ENCODE measurements around the gene ZNG1E.
A peak's percentile ranks its signal among the peaks of the same experiment; 100 is the strongest.
"Not testable (repeated sequence)": the region's sequence is repeated elsewhere in the genome, so short reads cannot be mapped to it uniquely, and the experiment has no call there.

Gene ZNG1E

GRCh38 chr9:65675589-65676021, at the start of gene ZNG1E:
TSS of gene ZNG1E (plus strand) at chr9:65675928. CDS start at chr9:65675977, 49 bp downstream.
- peak; percentile 6 to 24 (median 16) for DNase-seq (ENCODE audit: low read depth in 2 of 3, low spot score in 1 of 3)

- DNase-seq (ENCODE audit: low read depth in 2 of 3, low spot score in 1 of 3): not testable (repeated sequence)
These were observed 2.1 kb upstream of the ZNG1E start for GRCh38 chr9:65673579-65673978.

GRCh38 chr9:65675018-65675417, 710 bp upstream of the ZNG1E start:
- DNase-seq (ENCODE audit: low read depth in 2 of 3, low spot score in 1 of 3): not testable (repeated sequence)

DNA sequence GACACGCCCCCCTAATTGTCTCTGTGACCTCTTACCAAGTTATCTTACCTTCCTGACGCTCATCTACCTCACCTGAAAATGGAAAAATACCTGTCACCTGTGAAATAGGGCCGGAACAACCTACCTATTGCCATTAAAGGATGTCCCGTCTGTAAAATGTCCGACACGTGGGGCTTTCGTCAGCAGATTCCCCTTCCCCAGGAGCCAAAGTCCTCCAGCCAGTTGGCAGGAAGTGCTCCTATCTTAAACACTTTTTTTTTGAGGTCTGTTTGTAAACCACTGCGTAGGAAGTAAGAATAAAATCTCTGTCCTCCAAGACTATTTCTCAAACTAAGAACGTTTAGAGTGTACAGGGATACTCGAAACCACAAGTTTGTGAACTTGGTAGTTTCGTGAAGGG, 661 bp downstream of the ZNG1E start:
- peak; percentile 4 to 18 (median 6) for DNase-seq (ENCODE audit: low read depth in 2 of 3, low spot score in 1 of 3)

DNA sequence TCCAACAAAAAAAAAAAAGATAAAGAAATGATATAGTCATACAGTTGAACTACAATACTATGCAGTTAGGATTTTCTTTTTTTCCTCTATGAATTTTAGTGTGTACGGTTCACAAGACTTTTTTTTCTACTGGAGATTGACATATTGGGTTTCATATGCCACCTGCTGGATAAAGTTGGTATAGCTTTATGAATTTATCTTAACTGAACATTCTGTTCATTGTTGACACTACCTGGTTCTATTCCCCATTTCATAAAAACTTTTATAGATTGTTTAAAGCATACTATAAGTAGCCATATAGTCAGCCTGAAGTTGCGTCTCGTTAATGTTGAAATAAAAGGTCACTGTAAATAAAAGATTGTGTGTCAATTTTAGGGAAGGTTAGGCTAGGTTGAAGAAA, 2.8 kb downstream of the ZNG1E start:
- DNase-seq (ENCODE audit: low read depth in 2 of 3, low spot score in 1 of 3): not testable (repeated sequence)

DNA sequence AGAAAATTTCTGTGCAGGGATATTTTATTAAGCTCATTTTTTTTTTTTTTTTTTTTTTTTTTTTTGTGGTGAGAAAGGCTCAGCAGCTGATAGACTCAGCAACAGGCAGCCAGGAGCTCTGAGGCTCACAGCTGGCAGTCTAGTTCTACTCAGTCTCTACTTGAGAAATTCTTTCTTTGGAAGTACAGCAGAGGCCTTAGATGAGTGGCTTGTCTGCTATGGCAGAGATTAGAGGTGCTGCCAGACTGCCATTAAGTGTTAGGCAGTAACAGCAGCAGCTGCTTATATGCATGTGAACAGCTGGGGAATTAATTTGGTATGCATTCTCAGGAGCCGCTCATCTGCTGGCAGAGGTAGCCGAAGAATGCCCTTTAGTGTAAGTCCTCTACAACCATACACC, 27.8 kb downstream of the ZNG1E start:
- not testable (repeated sequence) for DNase-seq (ENCODE audit: low read depth in 2 of 3, low spot score in 1 of 3)

- DNase-seq (ENCODE audit: low read depth in 2 of 3, low spot score in 1 of 3): not testable (repeated sequence)
These were observed 38.7 kb downstream of the ZNG1E start for GRCh38 chr9:65714445-65714844.

DNA sequence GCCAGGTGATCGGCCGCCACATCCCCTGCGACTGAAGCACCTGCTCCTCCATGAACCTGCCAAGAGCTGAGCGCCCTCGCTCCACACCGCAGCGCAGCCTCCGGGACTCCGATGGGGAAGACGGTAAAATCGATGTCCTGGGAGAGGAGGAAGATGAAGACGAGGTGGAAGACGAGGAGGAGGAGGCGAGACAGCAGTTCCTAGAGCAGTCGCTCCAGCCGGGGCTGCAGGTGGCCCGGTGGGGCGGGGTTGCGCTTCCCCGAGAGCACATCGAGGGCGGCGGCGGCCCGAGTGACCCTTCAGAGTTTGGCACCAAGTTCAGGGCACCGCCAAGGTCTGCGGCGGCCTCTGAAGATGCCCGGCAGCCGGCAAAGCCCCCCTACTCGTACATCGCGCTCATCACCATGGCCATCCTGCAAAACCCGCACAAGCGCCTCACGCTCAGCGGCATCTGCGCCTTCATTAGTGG, 61.4 kb downstream of the ZNG1E start, which contains the start of gene FOXD4L4:
Gene FOXD4L4, plus strand, starts transcription at position 51 of the 469 bp plus-strand sequence. Its CDS starts 0 bp downstream, at position 51.
- not testable (repeated sequence) for DNase-seq (ENCODE audit: low read depth in 2 of 3, low spot score in 1 of 3)

GRCh38 chr9:65738133-65738532, 62.4 kb downstream of the ZNG1E start:
- DNase-seq (ENCODE audit: low read depth in 2 of 3, low spot score in 1 of 3): not testable (repeated sequence)
